Thyroid gland (tissue), 4 donors: ENCODE data around the gene TMCC3. TPM values are rescaled to one million over a fixed set of nuclear protein-coding genes. Genes with fewer than 3 reads are reported as not detected.
A peak's percentile ranks its signal among the peaks of the same experiment; 100 is the strongest.

Experiments used
- DNase-seq, 2 donors: peaks; one replicate each; pipeline ENCODE4 v3.0.0-alpha.2; 2019
- H3K27ac ChIP-seq, 3 donors: fragments of 200-600 bp; sonication (generic); 1 replicate in 2 of 3; 2 replicates in 1 of 3; pipeline ENCODE4 v1.5.1; 2016 to 2019; ENCODE audit warnings: mild to moderate bottlenecking in 1 of 3, moderate library complexity in 1 of 3
- H3K27me3 ChIP-seq: fragments of 200-600 bp; sonication (generic); one replicate; pipeline ENCODE4 v1.5.1; 2019
- H3K36me3 ChIP-seq, 2 donors: fragments of 200-600 bp; sonication (generic); one replicate each; pipeline ENCODE4 v1.5.1; 2016 to 2019
- H3K4me1 ChIP-seq, 2 donors: fragments of 200-600 bp; sonication (generic); one replicate each; pipeline ENCODE4 v1.5.1; 2017 to 2019
- H3K4me3 ChIP-seq, 3 donors: fragments of 200-600 bp; sonication (generic); replicated peaks in 1 of 3; 1 replicate in 2 of 3; 2 replicates in 1 of 3; pipeline ENCODE4 v1.5.1; 2016; ENCODE audit warnings: mild to moderate bottlenecking in 1 of 3
- H3K9me3 ChIP-seq: fragments of 200-600 bp; sonication (generic); one replicate; pipeline ENCODE4 v1.5.1; 2017
- POLR2A ChIP-seq, 2 donors: fragments of 450-650 bp; IDR thresholded peaks; one replicate each; pipeline ENCODE4 v1.6.1; 2017; ENCODE audit warnings: antibody characterized with exemption in 2 of 2, mild to moderate bottlenecking in 2 of 2, moderate library complexity in 1 of 2
- WGBS, 2 donors: methylation state at CpG; one replicate each; pipeline ENCODE4 v1.1.5; 2017; 5-methylcytosine and 5-hydroxymethylcytosine counted together
- intact Hi-C: fragments of 100-400 bp; cut with DNase I; formaldehyde crosslinking; loops from one replicate; pipeline ENCODE4 v1.15.1; 2023
- total RNA-seq, 4 donors: library from RNA; depleted of rRNA; stranded (reverse); fragments of >200 nt; gene quantifications; one replicate each; pipeline ENCODE4 v1.2.3, GENCODE V29; 2016
- TF ChIP-seq, protein P1 (sequence below), 6 experiments: fragments of 200-600 bp in 3 of 6; fragments of 450-650 bp in 3 of 6; sonication (generic) in 3 of 6; IDR thresholded peaks; one replicate each; pipeline ENCODE4 v1.5.1; 2016 to 2019; ENCODE audit warnings: antibody characterized with exemption in 6 of 6, mild to moderate bottlenecking in 2 of 6, inconsistent platforms in 1 of 6, moderate library complexity in 1 of 6

TMCC3 gene
- total RNA-seq, 4 donors from 2014 or later = 15.0 to 25.6 (median 19.3) TPM

DNA sequence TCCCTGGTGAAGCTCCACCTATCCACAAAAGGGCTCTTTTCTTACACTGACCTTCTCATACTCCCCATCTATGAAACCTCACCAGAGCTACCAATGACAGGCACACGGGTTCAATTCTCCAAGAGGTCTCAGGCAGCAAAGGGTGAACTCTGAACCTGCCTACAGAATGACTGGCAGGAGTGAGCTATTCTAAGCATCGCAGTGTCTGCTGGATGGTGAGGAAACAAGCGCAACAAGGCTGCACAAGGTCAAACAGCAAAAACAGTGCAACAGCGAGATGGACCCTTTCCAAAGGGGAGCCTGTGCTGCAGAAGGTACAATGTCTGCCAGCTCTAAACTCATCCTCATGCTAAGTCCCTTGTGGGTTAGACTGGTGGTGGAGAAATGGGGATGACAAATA lies 22.0 kb downstream of the TMCC3 start:
- H3K4me3 ChIP-seq = no peak overlapping the region
- H3K4me1 ChIP-seq = peaks cover 2 to 3% of the 10 kb centered on the region in 2 donors
- TF ChIP-seq, protein P1, sequence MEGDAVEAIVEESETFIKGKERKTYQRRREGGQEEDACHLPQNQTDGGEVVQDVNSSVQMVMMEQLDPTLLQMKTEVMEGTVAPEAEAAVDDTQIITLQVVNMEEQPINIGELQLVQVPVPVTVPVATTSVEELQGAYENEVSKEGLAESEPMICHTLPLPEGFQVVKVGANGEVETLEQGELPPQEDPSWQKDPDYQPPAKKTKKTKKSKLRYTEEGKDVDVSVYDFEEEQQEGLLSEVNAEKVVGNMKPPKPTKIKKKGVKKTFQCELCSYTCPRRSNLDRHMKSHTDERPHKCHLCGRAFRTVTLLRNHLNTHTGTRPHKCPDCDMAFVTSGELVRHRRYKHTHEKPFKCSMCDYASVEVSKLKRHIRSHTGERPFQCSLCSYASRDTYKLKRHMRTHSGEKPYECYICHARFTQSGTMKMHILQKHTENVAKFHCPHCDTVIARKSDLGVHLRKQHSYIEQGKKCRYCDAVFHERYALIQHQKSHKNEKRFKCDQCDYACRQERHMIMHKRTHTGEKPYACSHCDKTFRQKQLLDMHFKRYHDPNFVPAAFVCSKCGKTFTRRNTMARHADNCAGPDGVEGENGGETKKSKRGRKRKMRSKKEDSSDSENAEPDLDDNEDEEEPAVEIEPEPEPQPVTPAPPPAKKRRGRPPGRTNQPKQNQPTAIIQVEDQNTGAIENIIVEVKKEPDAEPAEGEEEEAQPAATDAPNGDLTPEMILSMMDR (IDR thresholded peaks at IDR 0.05) = no peak
- H3K36me3 ChIP-seq = no peaks in the 10 kb centered on the region
- no peak for DNase-seq
- 89 to 95% methylated on average over 4 of the region's 4 CpGs for WGBS, 2 donors
- H3K27me3 ChIP-seq = no peaks in the 10 kb centered on the region
- intact Hi-C loops = no loop called here
- H3K27ac ChIP-seq = no peak overlapping the region
- H3K9me3 ChIP-seq = no peaks in the 10 kb centered on the region

DNA sequence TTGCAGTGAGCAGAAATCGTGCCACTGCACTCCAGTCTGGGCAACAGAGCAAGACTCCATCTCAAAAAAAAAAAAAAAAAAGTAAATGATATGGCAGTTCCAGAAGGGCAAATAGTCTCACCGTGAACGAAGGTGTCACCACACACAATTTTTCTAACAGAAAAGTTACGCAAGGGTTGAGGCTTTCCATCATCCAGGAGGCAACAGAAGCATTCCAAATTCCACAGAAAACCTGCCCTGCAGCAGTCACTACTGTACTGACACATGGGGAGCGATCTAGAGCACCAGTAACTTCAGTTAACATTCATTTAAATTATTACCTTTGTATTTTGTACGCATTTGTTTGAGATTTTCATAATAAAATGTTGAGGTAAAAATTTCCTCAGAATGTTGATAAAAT lies 24.8 kb downstream of the TMCC3 start:
- intact Hi-C loops = no loop called here

DNA sequence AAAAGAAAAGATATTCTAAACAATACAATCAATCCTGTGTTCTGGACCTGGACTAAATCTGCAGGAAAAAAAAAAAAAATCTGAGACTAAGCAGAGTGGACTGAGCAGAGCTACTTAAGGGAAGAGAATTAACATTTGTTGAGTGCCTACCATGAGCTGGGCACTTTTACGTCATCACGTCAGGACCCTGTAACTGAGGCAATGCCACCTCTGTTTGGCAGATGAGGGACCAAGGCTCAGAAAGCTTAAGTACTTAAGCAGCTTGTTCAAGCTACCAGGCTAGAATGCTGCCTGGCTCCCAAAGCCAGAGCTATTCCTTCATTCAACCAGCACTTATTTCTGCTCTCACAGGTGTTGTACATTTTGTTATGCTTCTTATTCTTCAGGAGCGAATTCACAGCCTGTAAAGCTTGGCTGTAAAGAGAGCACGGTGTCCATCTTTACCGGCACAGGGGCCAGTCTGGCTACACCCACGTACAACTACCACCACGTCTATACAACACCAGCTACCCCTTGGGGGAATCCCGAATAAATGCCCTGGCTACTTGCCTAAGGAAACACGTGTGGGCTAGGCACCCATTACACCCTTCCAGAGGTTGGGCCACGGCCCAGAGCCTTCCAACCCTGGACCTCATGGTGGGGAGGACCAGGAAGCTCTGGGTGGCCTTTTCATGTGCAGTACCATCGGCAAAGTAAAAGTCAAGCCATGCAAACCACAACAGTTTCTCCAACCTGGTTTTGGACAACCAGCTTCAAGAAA lies 27.0 kb downstream of the TMCC3 start:
- H3K4me1 ChIP-seq = peaks cover 21 to 27% of the 10 kb centered on the region in 2 donors
- intact Hi-C loops = no loop called here
- TF ChIP-seq, protein P1 (IDR thresholded peaks at IDR 0.05) = no peak
- TF ChIP-seq POLR2A (IDR thresholded peaks at IDR 0.05) = no peak
- H3K4me3 ChIP-seq = no peak overlapping the region
- H3K27me3 ChIP-seq = no peaks in the 10 kb centered on the region
- no peaks in the 10 kb centered on the region for H3K9me3 ChIP-seq
- no peaks in the 10 kb centered on the region for H3K36me3 ChIP-seq
- DNase-seq = no peak
- 77 to 79% methylated on average over 11 of the region's 11 CpGs for WGBS, 2 donors
- peak overlapping the region in 1 of 3 donors; percentile 22 for H3K27ac ChIP-seq

More for the DNA sequence above, 24.8 kb downstream of the TMCC3 start:
- Histone ChIP-seq H3K36me3 (no peaks in the 10 kb centered on the region), H3K4me1 (peaks cover 21 to 27% of the 10 kb centered on the region in 2 donors), H3K4me3 (no peak overlapping the region), H3K9me3 (no peaks in the 10 kb centered on the region), H3K27me3 (no peaks in the 10 kb centered on the region), H3K27ac (no peak overlapping the region)
- no peak for TF ChIP-seq POLR2A (IDR thresholded peaks at IDR 0.05)
- TF ChIP-seq, protein P1 (IDR thresholded peaks at IDR 0.05) = no peak
- DNase-seq = no peak
- WGBS, 2 donors = 95 to 97% methylated on average over 6 of the region's 6 CpGs

DNA sequence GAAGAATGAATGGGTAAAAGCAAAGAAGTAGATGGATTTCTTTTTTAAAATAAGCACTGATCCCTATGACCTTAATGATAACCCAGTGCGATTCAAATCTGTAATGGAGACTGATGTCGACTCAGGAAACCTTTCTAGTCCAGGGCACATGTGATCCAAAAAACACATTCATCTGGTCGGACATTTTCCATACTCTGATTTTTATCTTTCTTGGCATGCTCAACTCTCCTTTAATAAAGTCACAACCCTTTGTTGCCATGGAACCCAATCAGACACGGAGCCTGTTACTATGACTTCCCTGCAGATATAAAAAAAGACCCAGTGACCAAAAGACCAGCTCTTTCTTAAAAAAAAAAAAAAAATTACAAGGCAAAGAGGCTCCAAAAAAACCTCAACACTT lies 27.9 kb downstream of the TMCC3 start:
- H3K4me1 ChIP-seq = peaks cover 21 to 27% of the 10 kb centered on the region in 2 donors
- H3K36me3 ChIP-seq = no peaks in the 10 kb centered on the region
- DNase-seq = no peak
- WGBS, 2 donors = 37 to 43% methylated on average over 4 of the region's 4 CpGs
- no peak overlapping the region for H3K4me3 ChIP-seq
- H3K9me3 ChIP-seq = no peaks in the 10 kb centered on the region
- H3K27me3 ChIP-seq = no peaks in the 10 kb centered on the region
- TF ChIP-seq, protein P1 (IDR thresholded peaks at IDR 0.05) = no peak
- TF ChIP-seq POLR2A (IDR thresholded peaks at IDR 0.05) = no peak
- intact Hi-C loops = no loop called here
- peak overlapping the region; percentile 44 to 70 (median 56) for H3K27ac ChIP-seq

DNA sequence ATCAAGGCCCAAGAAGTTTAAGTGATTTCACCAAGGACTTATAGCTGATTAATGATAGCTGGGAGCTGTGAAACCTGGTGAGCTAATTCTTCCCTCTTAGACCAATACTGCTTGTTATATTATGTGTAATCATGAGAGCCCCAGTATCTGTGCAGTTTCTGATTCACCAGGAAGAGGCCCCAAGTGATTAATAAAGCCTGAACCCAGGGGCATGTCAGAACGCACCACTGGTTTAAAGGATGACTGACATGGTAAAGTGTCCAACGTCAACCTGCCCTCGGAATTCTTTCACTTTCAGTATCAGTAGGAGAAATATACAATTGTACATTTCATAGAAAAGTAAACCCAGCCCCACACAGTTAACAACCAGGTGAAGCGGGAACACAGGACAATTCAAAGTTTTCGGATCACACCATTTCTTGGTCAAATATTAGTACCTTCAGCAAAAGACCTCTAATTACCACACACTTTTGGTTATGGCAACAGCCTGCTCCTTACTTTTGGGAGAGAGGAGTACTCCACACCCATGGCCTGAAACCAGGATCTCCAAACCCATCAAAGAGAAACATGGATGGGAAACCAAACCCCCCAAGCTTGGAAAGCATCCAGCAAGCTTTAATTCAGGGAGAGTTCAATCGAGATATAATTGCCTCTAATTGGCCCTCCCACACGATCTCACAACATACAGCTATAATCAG lies 28.5 kb downstream of the TMCC3 start:
- H3K9me3 ChIP-seq = no peaks in the 10 kb centered on the region
- H3K27me3 ChIP-seq = no peaks in the 10 kb centered on the region
- no peak for TF ChIP-seq POLR2A (IDR thresholded peaks at IDR 0.05)
- TF ChIP-seq, protein P1 (IDR thresholded peaks at IDR 0.05) = no peak
- intact Hi-C loops = no loop called here
- peak overlapping the region; percentile 44 to 70 (median 56) for H3K27ac ChIP-seq
- no peaks in the 10 kb centered on the region for H3K36me3 ChIP-seq
- H3K4me1 ChIP-seq = peaks cover 21 to 29% of the 10 kb centered on the region in 2 donors
- H3K4me3 ChIP-seq = no peak overlapping the region
- DNase-seq = peak; percentile 35 to 48
- WGBS, 2 donors = 48% methylated on average over 7 of the region's 7 CpGs
